SU-DHL-6 (cell line): Measurements from ENCODE around the gene CCDC30.

Experiments
- H2AFZ ChIP-seq: fragments of 200-600 bp; sonication (generic); 2 replicates; pipeline ENCODE4 v1.6.1; 2014; ENCODE audit warnings: low read depth, mild to moderate bottlenecking, moderate library complexity, mixed read lengths, antibody characterized with exemption, low read length; ENCODE audit not compliant: severe bottlenecking
- H3F3A ChIP-seq: fragments of 200-600 bp; shearing (Covaris generic); 2 replicates; pipeline ENCODE4 v1.6.0; 2016; ENCODE audit warnings: antibody characterized with exemption, mild to moderate bottlenecking; ENCODE audit not compliant: insufficient read depth
- H3K27ac ChIP-seq: fragments of 200-600 bp; sonication (generic); 2 replicates; pipeline ENCODE4 v1.5.1; 2016; ENCODE audit warnings: low read depth, mild to moderate bottlenecking, low read length, moderate library complexity, mixed read lengths
- H3K27me3 ChIP-seq: fragments of 200-600 bp; sonication (generic), shearing (Covaris generic); 2 replicates; pipeline ENCODE4 v1.6.0; 2014; ENCODE audit warnings: mild to moderate bottlenecking, low read length
- H3K36me3 ChIP-seq: fragments of 200-600 bp; sonication (generic); 2 replicates; pipeline ENCODE4 v1.6.1; 2014; ENCODE audit warnings: mild to moderate bottlenecking, low read length, mixed read lengths
- H3K4me2 ChIP-seq: fragments of 300-600, 200-600 bp; shearing (Covaris generic), sonication (generic); 2 replicates; pipeline ENCODE4 v1.6.0; 2014; ENCODE audit warnings: low read length, low read depth, mild to moderate bottlenecking; ENCODE audit not compliant: poor library complexity, severe bottlenecking
- H3K4me3 ChIP-seq: fragments of 200-600 bp; sonication (generic); 2 replicates; pipeline ENCODE4 v1.5.1; 2014; ENCODE audit warnings: antibody characterized with exemption, low read length, mild to moderate bottlenecking, mixed read lengths; ENCODE audit not compliant: insufficient read depth, poor library complexity, severe bottlenecking
- H3K79me2 ChIP-seq: fragments of 200-600 bp; sonication (generic); 2 replicates; pipeline ENCODE4 v1.6.1; 2014; ENCODE audit warnings: mild to moderate bottlenecking, low read length, moderate library complexity; ENCODE audit not compliant: insufficient read depth
- H3K9ac ChIP-seq: fragments of 200-600 bp; sonication (generic); 2 replicates; pipeline ENCODE4 v1.7.0; 2014; ENCODE audit warnings: mild to moderate bottlenecking, low read length
- H3K9me2 ChIP-seq: fragments of 200-600 bp; sonication (generic); replicated peaks from 2 replicates; pipeline ENCODE4 v1.6.1; 2014; ENCODE audit warnings: low read length; ENCODE audit not compliant: insufficient read depth
- H3K9me3 ChIP-seq: fragments of 200-600 bp; sonication (generic); 2 replicates; pipeline ENCODE4 v1.6.1; 2014; ENCODE audit warnings: low read length, mixed read lengths; ENCODE audit not compliant: insufficient read depth
- H4K20me1 ChIP-seq: fragments of 200-600 bp; sonication (generic); 2 replicates; pipeline ENCODE4 v1.6.1; 2014; ENCODE audit warnings: low read depth, mild to moderate bottlenecking, antibody characterized with exemption, low read length, moderate library complexity, mixed read lengths
- CTCF ChIP-seq: fragments of 200-600 bp; sonication (generic); IDR thresholded peaks from one replicate; pipeline ENCODE4 v1.5.1; 2017; ENCODE audit warnings: antibody characterized with exemption, mild to moderate bottlenecking, low read length, moderate library complexity; ENCODE audit not compliant: insufficient read depth, poor library complexity, severe bottlenecking
- EZH2phosphoT487 ChIP-seq: fragments of 200-600 bp; sonication (generic), shearing (Covaris generic); conservative IDR thresholded peaks from 2 replicates; pipeline ENCODE4 v1.6.1; 2018; ENCODE audit warnings: mild to moderate bottlenecking, antibody characterized with exemption, low read length, moderate library complexity, mixed read lengths

Gene CCDC30

GRCh38 chr1:42420911-42421585 is 42.0 kb upstream of the CCDC30 start:
- Histone ChIP-seq H2AFZ (no peak overlapping the region), H3K4me3 (no peak overlapping the region), H4K20me1 (no peaks in the 10 kb centered on the region), H3F3A (no peaks in the 10 kb centered on the region), H3K79me2 (no peaks in the 10 kb centered on the region), H3K9me2 (no peaks in the 10 kb centered on the region), H3K27ac (no peak overlapping the region), H3K4me2 (no peak overlapping the region), H3K36me3 (no peaks in the 10 kb centered on the region), H3K9me3 (no peaks in the 10 kb centered on the region), H3K27me3 (no peaks in the 10 kb centered on the region), H3K9ac (no peak overlapping the region)
- TF ChIP-seq EZH2phosphoT487 (no peak), CTCF (no peak)

GRCh38 chr1:42422737-42423136 is 40.3 kb upstream of the CCDC30 start:
- H3K9me2 ChIP-seq, result no peaks in the 10 kb centered on the region
- no peaks in the 10 kb centered on the region for H3K27me3 ChIP-seq
- TF ChIP-seq EZH2phosphoT487 (no peak), CTCF (no peak)

GRCh38 chr1:42423681-42424080 is 39.4 kb upstream of the CCDC30 start:
- Histone ChIP-seq H3K9me2 (no peaks in the 10 kb centered on the region), H3K4me3 (no peak overlapping the region), H4K20me1 (no peaks in the 10 kb centered on the region), H3K36me3 (no peaks in the 10 kb centered on the region), H3K27ac (no peak overlapping the region), H3K9me3 (no peaks in the 10 kb centered on the region), H3K79me2 (no peaks in the 10 kb centered on the region), H3K27me3 (no peaks in the 10 kb centered on the region), H3F3A (no peaks in the 10 kb centered on the region), H3K9ac (no peak overlapping the region), H3K4me2 (no peak overlapping the region), H2AFZ (no peak overlapping the region)
- TF ChIP-seq CTCF (no peak), EZH2phosphoT487 (no peak)

More at GRCh38 chr1:42422737-42423136, 40.3 kb upstream of the CCDC30 start:
- H2AFZ ChIP-seq, result no peak overlapping the region
- no peaks in the 10 kb centered on the region for H4K20me1 ChIP-seq
- no peak overlapping the region for H3K9ac ChIP-seq
- no peaks in the 10 kb centered on the region for H3K9me3 ChIP-seq
- H3K4me2 ChIP-seq, result no peak overlapping the region
- H3F3A ChIP-seq, result no peaks in the 10 kb centered on the region
- H3K79me2 ChIP-seq, result no peaks in the 10 kb centered on the region
- H3K4me3 ChIP-seq, result no peak overlapping the region
- H3K36me3 ChIP-seq, result no peaks in the 10 kb centered on the region
- H3K27ac ChIP-seq, result no peak overlapping the region
